Thyroid gland (tissue), 4 donors: ENCODE results near the gene COL12A1.

Source experiments
- POLR2A ChIP-seq, 2 donors: fragments of 450-650 bp; IDR thresholded peaks; one replicate each; pipeline ENCODE4 v1.6.1; 2017; ENCODE audit warnings: antibody characterized with exemption in 2 of 2, mild to moderate bottlenecking in 2 of 2, moderate library complexity in 1 of 2
- TF ChIP-seq, protein P1 (sequence below), 6 experiments: fragments of 200-600 bp in 3 of 6; fragments of 450-650 bp in 3 of 6; sonication (generic) in 3 of 6; IDR thresholded peaks; one replicate each; pipeline ENCODE4 v1.5.1; 2016 to 2019; ENCODE audit warnings: antibody characterized with exemption in 6 of 6, mild to moderate bottlenecking in 2 of 6, inconsistent platforms in 1 of 6, moderate library complexity in 1 of 6

DNA sequence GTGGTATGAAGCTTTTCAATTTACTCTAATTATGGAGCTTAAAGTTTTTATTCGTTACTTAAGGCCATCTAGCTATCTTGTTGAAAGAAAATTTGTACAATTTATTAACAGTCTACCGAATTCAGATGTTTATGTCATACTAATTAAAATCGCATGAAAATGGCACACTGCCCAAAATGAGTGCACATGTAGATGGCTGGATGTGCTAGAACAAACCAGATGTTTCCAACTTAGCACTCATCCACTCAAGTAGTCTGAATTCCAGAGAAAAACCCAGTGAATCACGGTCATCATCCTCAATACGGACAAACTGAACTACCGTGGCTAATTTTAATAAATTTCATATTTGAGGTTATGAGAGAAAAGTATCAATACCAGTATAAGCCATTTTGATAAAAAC is 70.4 kb downstream of the COL12A1 start:
- TF ChIP-seq, protein P1, sequence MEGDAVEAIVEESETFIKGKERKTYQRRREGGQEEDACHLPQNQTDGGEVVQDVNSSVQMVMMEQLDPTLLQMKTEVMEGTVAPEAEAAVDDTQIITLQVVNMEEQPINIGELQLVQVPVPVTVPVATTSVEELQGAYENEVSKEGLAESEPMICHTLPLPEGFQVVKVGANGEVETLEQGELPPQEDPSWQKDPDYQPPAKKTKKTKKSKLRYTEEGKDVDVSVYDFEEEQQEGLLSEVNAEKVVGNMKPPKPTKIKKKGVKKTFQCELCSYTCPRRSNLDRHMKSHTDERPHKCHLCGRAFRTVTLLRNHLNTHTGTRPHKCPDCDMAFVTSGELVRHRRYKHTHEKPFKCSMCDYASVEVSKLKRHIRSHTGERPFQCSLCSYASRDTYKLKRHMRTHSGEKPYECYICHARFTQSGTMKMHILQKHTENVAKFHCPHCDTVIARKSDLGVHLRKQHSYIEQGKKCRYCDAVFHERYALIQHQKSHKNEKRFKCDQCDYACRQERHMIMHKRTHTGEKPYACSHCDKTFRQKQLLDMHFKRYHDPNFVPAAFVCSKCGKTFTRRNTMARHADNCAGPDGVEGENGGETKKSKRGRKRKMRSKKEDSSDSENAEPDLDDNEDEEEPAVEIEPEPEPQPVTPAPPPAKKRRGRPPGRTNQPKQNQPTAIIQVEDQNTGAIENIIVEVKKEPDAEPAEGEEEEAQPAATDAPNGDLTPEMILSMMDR (IDR thresholded peaks at IDR 0.05), result no peak
- no peak for TF ChIP-seq POLR2A (IDR thresholded peaks at IDR 0.05)
